ENCODE results near the gene DOHH. TPM values are rescaled to one million over a fixed set of nuclear protein-coding genes. Genes with fewer than 3 reads are reported as not detected.

DOHH gene
- total and polyA plus RNA-seq, 9 of the 15 experiments (the other 6 are each of a cell fraction or from before 2014, with no cell fraction given), result 0.14 to 47.2 (median 5.1) TPM

DNA sequence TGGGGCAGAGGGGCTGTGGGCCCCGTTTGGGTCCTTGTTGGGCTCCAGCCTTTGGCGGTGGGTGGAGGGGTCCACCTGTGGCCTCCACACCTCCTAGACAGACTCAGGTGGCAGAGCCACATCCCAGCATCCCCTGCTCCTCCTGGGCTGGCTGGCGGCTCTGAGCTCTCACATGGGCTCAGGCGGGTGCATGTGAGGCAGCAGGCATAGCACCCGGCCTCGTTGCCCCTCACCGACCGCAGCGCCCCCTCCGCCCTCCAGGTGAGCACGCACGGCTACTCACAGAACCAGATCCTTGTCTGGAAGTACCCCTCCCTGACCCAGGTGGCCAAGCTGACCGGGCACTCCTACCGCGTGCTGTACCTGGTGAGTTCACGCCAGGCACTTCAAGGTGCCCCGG, 32.6 kb upstream of the DOHH start:
- Histone ChIP-seq H3K4me2 (ENCODE audit: insufficient read depth, low read length) (no peak overlapping the region), H3K79me2 (ENCODE audit: control insufficient read depth, insufficient read depth, low read length) (no peaks in the 10 kb centered on the region), H3K4me3 (no peak overlapping the region), H3K36me3 (ENCODE audit: control insufficient read depth, insufficient read depth, low read length) (peaks cover 58% of the 10 kb centered on the region; the same call in 2 of the 3 replicates), H3K4me1 (replicated peaks in 1 of 2; ENCODE audit: control insufficient read depth in 2 of 2, insufficient read depth in 2 of 2, low read length in 2 of 2) (peaks cover 0 to 35% of the 10 kb centered on the region in 2 experiments; a peak in 2 of 5 replicates), H4K20me1 (replicated peaks; ENCODE audit: control insufficient read depth, insufficient read depth, low read length) (peaks cover 5% of the 10 kb centered on the region; the same call in 1 of the 2 replicates), H3K27me3 (ENCODE audit: control insufficient read depth in 2 of 2, insufficient read depth in 2 of 2, low read length in 2 of 2) (no peaks in the 10 kb centered on the region), H3K27ac (ENCODE audit: extremely low read depth, low read depth, low read length) (no peak overlapping the region), H3K9ac (ENCODE audit: insufficient read depth in 1 of 2, low read depth in 2 of 2, low read length in 2 of 2) (no peak overlapping the region), H3K9me1 (ENCODE audit: control insufficient read depth, insufficient read depth, low read length) (peaks cover 2% of the 10 kb centered on the region), H2AFZ (ENCODE audit: low read depth, low read length) (no peak overlapping the region), H3K9me3 (replicated peaks; ENCODE audit: control insufficient read depth, insufficient read depth, low read depth, low read length) (no peaks in the 10 kb centered on the region)
- no peak for FAIRE-seq
- intact Hi-C loops (cut with micrococcal nuclease) (no loop called here), in situ Hi-C loops (cut with MboI) (no loop called here)
- TF ChIP-seq ATF1 (CRISPR knock-in tag; IDR thresholded peaks at IDR 0.05), result no peak
- TF ChIP-seq ATF1 (tag; IDR thresholded peaks at IDR 0.05), result no peak
- TF ChIP-seq POLR2G (IDR thresholded peaks at IDR 0.05; ENCODE audit: low read depth, low read length), result 0 out of 2 replicates have a peak, but pooled peaks have one; percentile 14
- TF ChIP-seq ZNF586 (CRISPR knock-in tag; conservative IDR thresholded peaks at IDR 0.05), result no peak
- no peak for TF ChIP-seq SREBF1 (IDR thresholded peaks at IDR 0.05; ENCODE audit: borderline replicate concordance, low read depth, low read length)
- no peak for TF ChIP-seq ELF2 (CRISPR knock-in tag; IDR thresholded peaks at IDR 0.05)
- DNase-seq (ENCODE audit: extremely low read depth in 1 of 4, low spot score in 3 of 4), result no peak
- no TSS peak for BruUV-seq (replicated peaks)
- ChIA-PET CTCF (ENCODE audit: low intra/inter-chr PET ratio) (interaction anchor here (0.5 kb wide), 1 partner anchor 163 kb away, joined by 3 read pairs; no protein-coding TSS in a partner anchor), POLR2A (interaction anchor here (1.0 kb wide), 1 partner anchor 12 kb away, joined by 3 read pairs; no protein-coding TSS in a partner anchor)
- ATAC-seq, result no peak
- WGBS (ENCODE audit: insufficient coverage, low coverage, missing lambda C conversion rate), result 92% methylated on average over 17 of the region's 17 CpGs
